ENCODE results near the gene PRSS16.
"Not testable (repeated sequence)": the region's sequence is repeated elsewhere in the genome, so short reads cannot be mapped to it uniquely, and the experiment has no call there.

DNA sequence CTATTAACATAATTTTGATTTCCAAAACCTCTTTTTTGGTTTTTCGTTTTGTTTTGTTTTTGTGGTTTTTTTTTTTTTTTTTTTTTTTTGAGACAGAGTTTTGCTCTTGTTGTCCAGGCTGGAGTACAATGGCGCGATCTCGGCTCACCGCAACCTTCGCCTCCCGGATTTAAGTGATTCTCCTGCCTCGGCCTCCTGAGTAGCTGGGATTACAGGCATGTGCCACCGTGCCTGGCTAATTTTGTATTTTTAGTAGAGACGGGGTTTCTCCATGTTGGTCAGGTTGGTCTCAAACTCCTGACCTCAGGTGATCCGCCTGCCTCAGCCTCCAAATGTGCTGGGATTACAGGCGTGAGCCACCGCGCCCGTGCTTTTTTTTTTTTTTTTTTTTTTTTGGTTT lies 24.5 kb upstream of the PRSS16 start:
- not testable (repeated sequence) for TF ChIP-seq POLR2A (conservative IDR thresholded peaks at IDR 0.05); HDAC8 (tag; IDR thresholded peaks at IDR 0.05); TAF1 (IDR thresholded peaks at IDR 0.05; ENCODE audit: control insufficient read depth, extremely low read depth, insufficient read depth, low read length, severe bottlenecking); CTCF (IDR thresholded peaks at IDR 0.05 in 2 of 3, conservative IDR thresholded peaks at IDR 0.05 in 1 of 3; ENCODE audit: insufficient read depth in 2 of 3, low read depth in 1 of 3, low read length in 3 of 3); ZBTB5 (IDR thresholded peaks at IDR 0.05); PHF8 (IDR thresholded peaks at IDR 0.05; ENCODE audit: borderline replicate concordance, low read length); FOXK2 (conservative IDR thresholded peaks at IDR 0.05 in 1 of 2, IDR thresholded peaks at IDR 0.05 in 1 of 2; ENCODE audit: low read depth in 2 of 2); SIX5 (IDR thresholded peaks at IDR 0.05; ENCODE audit: borderline replicate concordance in 1 of 2, insufficient read depth in 1 of 2, low read depth in 1 of 2, low read length in 2 of 2)

All from K562 (cell line).